Gastrocnemius medialis (tissue), 4 donors: ENCODE data around the gene HAPLN2. TPM values are rescaled to one million over a fixed set of nuclear protein-coding genes. Genes with fewer than 3 reads are reported as not detected.
A peak's percentile ranks its signal among the peaks of the same experiment; 100 is the strongest.

Source experiments
- ATAC-seq, 2 donors: fragments of 150-250 bp; one replicate each; pipeline ENCODE4 v1.9.1; 2016
- DNase-seq, 2 donors: peaks; one replicate each; pipeline ENCODE4 v3.0.0-alpha.2; 2019
- H3K27ac ChIP-seq, 4 donors: fragments of 200-600 bp; sonication (generic); 1 replicate in 1 of 4; 2 replicates in 3 of 4; pipeline ENCODE4 v1.5.1; 2016 to 2018; ENCODE audit warnings: mild to moderate bottlenecking in 2 of 4, moderate library complexity in 1 of 4
- H3K27me3 ChIP-seq, 3 donors: fragments of 200-600 bp; sonication (generic) in 2 of 3; 1 replicate in 1 of 3; 2 replicates in 2 of 3; pipeline versions ENCODE4 v1.5.1 to v1.6.0; 2016 to 2019; ENCODE audit warnings: mild to moderate bottlenecking in 1 of 3, moderate library complexity in 1 of 3
- H3K36me3 ChIP-seq, 2 donors: fragments of 200-600 bp; sonication (generic) in 1 of 2; one replicate each; pipeline ENCODE4 v1.5.1; 2017 to 2018
- H3K4me1 ChIP-seq, 2 donors: fragments of 200-600 bp; sonication (generic) in 1 of 2; one replicate each; pipeline ENCODE4 v1.5.1; 2016 to 2017; ENCODE audit warnings: mild to moderate bottlenecking in 2 of 2
- H3K4me3 ChIP-seq, 4 donors: fragments of 200-600 bp; sonication (generic) in 3 of 4; 1 replicate in 1 of 4; 2 replicates in 3 of 4; pipeline ENCODE4 v1.5.1; 2016 to 2019; ENCODE audit warnings: mild to moderate bottlenecking in 2 of 4
- H3K9me3 ChIP-seq, 3 donors: fragments of 200-600 bp; sonication (generic) in 2 of 3; 1 replicate in 1 of 3; 2 replicates in 2 of 3; pipeline ENCODE4 v1.5.1; 2016 to 2019
- CTCF ChIP-seq, 5 experiments: fragments of 450-650 bp in 3 of 5; fragments of 200-600 bp in 2 of 5; sonication (generic) in 2 of 5; IDR thresholded peaks in 4 of 5; conservative IDR thresholded peaks in 1 of 5; 1 replicate in 4 of 5; 2 replicates in 1 of 5; pipeline ENCODE4 v1.5.1; 2016 to 2019; ENCODE audit warnings: antibody characterized with exemption in 5 of 5, mild to moderate bottlenecking in 3 of 5, moderate library complexity in 3 of 5
- POLR2A ChIP-seq, 2 donors: fragments of 450-650 bp; IDR thresholded peaks; one replicate each; pipeline ENCODE4 v1.6.1; 2017; ENCODE audit warnings: antibody characterized with exemption in 2 of 2, mild to moderate bottlenecking in 2 of 2, moderate library complexity in 2 of 2
- in situ Hi-C, 4 donors: fragments of 200-750 bp; cut with MboI; loops; one replicate each; pipeline versions ENCODE4 v1.15.0 to v1.8.0; 2017; ENCODE audit warnings: low sequenced_read_pairs in 4 of 4
- intact Hi-C: fragments of 100-400 bp; cut with DNase I; formaldehyde crosslinking; loops from one replicate; pipeline ENCODE4 v1.15.1; 2023; ENCODE audit warnings: low total_unique reads
- total RNA-seq, 4 donors: library from RNA; depleted of rRNA; stranded (reverse); fragments of >200 nt; gene quantifications; one replicate each; pipeline versions ENCODE4 v1.1.0 to v1.2.3, GENCODE V29; 2016

Gene HAPLN2
- total RNA-seq, 4 donors from 2014 or later, result 0.53 to 6.0 (median 3.0) TPM

GRCh38 chr1:156657741-156658319, 38.6 kb downstream of the HAPLN2 start:
- Histone ChIP-seq H3K4me1 (peaks cover 48 to 49% of the 10 kb centered on the region in 2 donors), H3K4me3 (peak overlapping the region in 2 of 4 donors; percentile 30 to 40), H3K27me3 (peaks cover 14 to 17% (median 14%) of the 10 kb centered on the region in 3 donors), H3K36me3 (no peaks in the 10 kb centered on the region), H3K9me3 (no peaks in the 10 kb centered on the region), H3K27ac (no peak overlapping the region)
- TF ChIP-seq POLR2A (IDR thresholded peaks at IDR 0.05) (no peak), CTCF (IDR thresholded peaks at IDR 0.05 in 4 of 5, conservative IDR thresholded peaks at IDR 0.05 in 1 of 5) (peak in 1 of 5 experiments; percentile 10)
- no peak for ATAC-seq
- in situ Hi-C loops, result no loop called here
- DNase-seq, result no peak
- intact Hi-C loops, result loop anchor here (1.0 to 5.0 kb wide), 2 partner anchors 32 to 76 kb away; no protein-coding TSS in a partner anchor

- intact Hi-C loops, result loop anchor here (5.0 kb wide), 1 partner anchor 76 kb away; no protein-coding TSS in a partner anchor
- DNase-seq, result no peak
- peaks cover 55% of the 10 kb centered on the region in 2 donors for H3K4me1 ChIP-seq
Observed at GRCh38 chr1:156658496-156658895, 39.3 kb downstream of the HAPLN2 start.

GRCh38 chr1:156658945-156659574, 39.8 kb downstream of the HAPLN2 start:
- DNase-seq (no peak), ATAC-seq (no peak)
- Histone ChIP-seq H3K27ac (peak overlapping the region in 2 of 4 donors; percentile 91 to 96), H3K4me1 (peaks cover 61% of the 10 kb centered on the region in 2 donors), H3K4me3 (no peak overlapping the region), H3K27me3 (peaks cover 12 to 14% (median 14%) of the 10 kb centered on the region in 3 donors), H3K9me3 (no peaks in the 10 kb centered on the region), H3K36me3 (no peaks in the 10 kb centered on the region)
- in situ Hi-C loops (no loop called here), intact Hi-C loops (loop anchor here (5.0 kb wide), 1 partner anchor 77 kb away; no protein-coding TSS in a partner anchor)
- TF ChIP-seq POLR2A (IDR thresholded peaks at IDR 0.05) (no peak), CTCF (IDR thresholded peaks at IDR 0.05 in 4 of 5, conservative IDR thresholded peaks at IDR 0.05 in 1 of 5) (no peak)

More at GRCh38 chr1:156658496-156658895, 39.3 kb downstream of the HAPLN2 start:
- no peaks in the 10 kb centered on the region for H3K9me3 ChIP-seq
- no peak overlapping the region for H3K4me3 ChIP-seq
- no peak for ATAC-seq
- in situ Hi-C loops, result no loop called here
- H3K27ac ChIP-seq, result no peak overlapping the region
- no peak for TF ChIP-seq POLR2A (IDR thresholded peaks at IDR 0.05)
- no peak for TF ChIP-seq CTCF (IDR thresholded peaks at IDR 0.05 in 4 of 5, conservative IDR thresholded peaks at IDR 0.05 in 1 of 5)
- H3K27me3 ChIP-seq, result peaks cover 14 to 17% (median 14%) of the 10 kb centered on the region in 3 donors
- no peaks in the 10 kb centered on the region for H3K36me3 ChIP-seq

GRCh38 chr1:156659661-156659987, 40.4 kb downstream of the HAPLN2 start:
- in situ Hi-C loops (no loop called here), intact Hi-C loops (loop anchor here (5.0 kb wide), 1 partner anchor 77 kb away; no protein-coding TSS in a partner anchor)
- Histone ChIP-seq H3K27ac (peak overlapping the region; percentile 91 to 97 (median 94)), H3K36me3 (no peaks in the 10 kb centered on the region), H3K27me3 (peaks cover 8 to 14% (median 14%) of the 10 kb centered on the region in 3 donors), H3K4me1 (peaks cover 66 to 67% of the 10 kb centered on the region in 2 donors), H3K4me3 (no peak overlapping the region), H3K9me3 (no peaks in the 10 kb centered on the region)
- TF ChIP-seq POLR2A (IDR thresholded peaks at IDR 0.05), result no peak
- TF ChIP-seq CTCF (IDR thresholded peaks at IDR 0.05 in 4 of 5, conservative IDR thresholded peaks at IDR 0.05 in 1 of 5), result no peak
- DNase-seq, result no peak
- ATAC-seq, result no peak
